Tibial nerve (tissue), 4 donors: ENCODE results near the gene SEMA3B. TPM values are rescaled to one million over a fixed set of nuclear protein-coding genes. Genes with fewer than 3 reads are reported as not detected.
A peak's percentile ranks its signal among the peaks of the same experiment; 100 is the strongest.
"Not testable (repeated sequence)": the region's sequence is repeated elsewhere in the genome, so short reads cannot be mapped to it uniquely, and the experiment has no call there.

ENCODE experiments used
- DNase-seq, 2 donors: peaks; one replicate each; pipeline ENCODE4 v3.0.0-alpha.2; 2019; ENCODE audit warnings: low spot score in 2 of 2
- H3K27ac ChIP-seq, 4 donors: fragments of 200-600 bp; sonication (generic) in 3 of 4; one replicate each; pipeline ENCODE4 v1.5.1; 2017 to 2019; ENCODE audit warnings: mild to moderate bottlenecking in 1 of 4
- H3K27me3 ChIP-seq, 2 donors: fragments of 200-600 bp; sonication (generic) in 1 of 2; one replicate each; pipeline versions ENCODE4 v1.5.1 to v1.6.0; 2017 to 2019
- H3K36me3 ChIP-seq, 3 donors: fragments of 200-600 bp; sonication (generic); one replicate each; pipeline ENCODE4 v1.5.1; 2018 to 2019
- H3K4me1 ChIP-seq, 4 donors: fragments of 200-600 bp; sonication (generic) in 3 of 4; one replicate each; pipeline ENCODE4 v1.5.1; 2017 to 2019
- H3K4me3 ChIP-seq, 4 donors: fragments of 200-600 bp; sonication (generic) in 3 of 4; one replicate each; pipeline ENCODE4 v1.5.1; 2017 to 2019; ENCODE audit warnings: mild to moderate bottlenecking in 1 of 4, moderate library complexity in 1 of 4
- H3K9me3 ChIP-seq, 4 donors: fragments of 200-600 bp; sonication (generic) in 3 of 4; one replicate each; pipeline ENCODE4 v1.5.1; 2017 to 2019
- EP300 ChIP-seq, 2 donors: sonication (generic); formaldehyde crosslinking; IDR thresholded peaks; one replicate each; pipeline ENCODE4 v1.6.1; 2017; ENCODE audit warnings: antibody characterized with exemption in 2 of 2, mild to moderate bottlenecking in 1 of 2
- POLR2A ChIP-seq, 2 donors: fragments of 450-650 bp; IDR thresholded peaks; one replicate each; pipeline ENCODE4 v1.6.1; 2017; ENCODE audit warnings: antibody characterized with exemption in 2 of 2, mild to moderate bottlenecking in 2 of 2, moderate library complexity in 2 of 2
- WGBS, 2 donors: methylation state at CpG; one replicate each; pipeline ENCODE4 v1.1.5; 2018; 5-methylcytosine and 5-hydroxymethylcytosine counted together
- total RNA-seq, 4 donors: library from RNA; depleted of rRNA; stranded (reverse); fragments of >200 nt; gene quantifications; one replicate each; pipeline ENCODE4 v1.1.0, GENCODE V29; 2016
- TF ChIP-seq, protein P1 (sequence below), 5 experiments: fragments of 200-600 bp in 3 of 5; fragments of 450-650 bp in 2 of 5; sonication (generic) in 3 of 5; IDR thresholded peaks; one replicate each; pipeline ENCODE4 v1.5.1; 2016 to 2019; ENCODE audit warnings: antibody characterized with exemption in 5 of 5, mild to moderate bottlenecking in 3 of 5, moderate library complexity in 2 of 5

SEMA3B gene
- total RNA-seq, 4 donors from 2014 or later: 251 to 334 (median 261) TPM

DNA sequence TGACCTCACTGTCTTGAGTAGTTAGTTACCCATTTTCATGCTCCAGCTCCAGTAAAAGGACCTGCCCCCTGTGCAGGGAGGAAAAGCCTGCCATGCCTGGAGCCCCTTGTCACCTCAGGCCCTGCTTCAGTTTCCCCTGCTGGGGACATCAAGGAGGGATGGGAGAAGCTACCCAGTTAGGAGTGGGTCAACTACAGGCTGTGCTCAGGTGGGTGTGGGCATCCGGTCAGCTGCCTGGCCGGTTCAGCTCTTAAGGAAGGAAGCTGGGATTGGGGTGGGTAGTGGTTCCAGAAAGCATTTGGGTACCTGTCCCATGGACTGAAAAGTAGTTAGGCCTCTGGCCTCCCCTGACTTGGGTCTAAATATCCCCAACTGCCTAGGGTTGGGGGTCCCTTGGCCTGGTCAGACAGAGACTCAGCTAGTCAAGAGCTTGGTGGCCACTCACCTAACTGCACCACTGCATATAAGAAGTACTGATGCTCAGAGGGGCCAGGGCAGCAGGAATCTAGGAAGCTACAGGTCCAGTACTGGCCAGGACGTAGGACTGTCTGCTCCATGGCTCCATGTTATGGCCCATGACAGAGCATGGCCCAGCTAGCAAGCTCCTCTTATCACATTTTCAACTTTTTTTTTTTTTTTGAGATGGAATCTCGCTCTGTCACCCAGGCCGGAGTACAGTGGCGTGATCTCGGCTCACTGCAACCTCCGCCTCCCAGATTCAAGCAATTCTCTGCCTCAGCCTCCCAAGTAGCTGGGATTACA is 10.5 kb downstream of the SEMA3B start:
- no peak for DNase-seq
- Histone ChIP-seq H3K4me3 (no peak overlapping the region), H3K27me3 (peaks cover 0 to 15% of the 10 kb centered on the region in 2 donors), H3K27ac (peak overlapping the region in 3 of 4 donors; percentile 34 to 68 (median 66)), H3K4me1 (peaks cover 0 to 41% (median 19%) of the 10 kb centered on the region in 4 donors), H3K36me3 (peaks cover 0 to 19% (median 0%) of the 10 kb centered on the region in 3 donors), H3K9me3 (no peaks in the 10 kb centered on the region)
- TF ChIP-seq, protein P1, sequence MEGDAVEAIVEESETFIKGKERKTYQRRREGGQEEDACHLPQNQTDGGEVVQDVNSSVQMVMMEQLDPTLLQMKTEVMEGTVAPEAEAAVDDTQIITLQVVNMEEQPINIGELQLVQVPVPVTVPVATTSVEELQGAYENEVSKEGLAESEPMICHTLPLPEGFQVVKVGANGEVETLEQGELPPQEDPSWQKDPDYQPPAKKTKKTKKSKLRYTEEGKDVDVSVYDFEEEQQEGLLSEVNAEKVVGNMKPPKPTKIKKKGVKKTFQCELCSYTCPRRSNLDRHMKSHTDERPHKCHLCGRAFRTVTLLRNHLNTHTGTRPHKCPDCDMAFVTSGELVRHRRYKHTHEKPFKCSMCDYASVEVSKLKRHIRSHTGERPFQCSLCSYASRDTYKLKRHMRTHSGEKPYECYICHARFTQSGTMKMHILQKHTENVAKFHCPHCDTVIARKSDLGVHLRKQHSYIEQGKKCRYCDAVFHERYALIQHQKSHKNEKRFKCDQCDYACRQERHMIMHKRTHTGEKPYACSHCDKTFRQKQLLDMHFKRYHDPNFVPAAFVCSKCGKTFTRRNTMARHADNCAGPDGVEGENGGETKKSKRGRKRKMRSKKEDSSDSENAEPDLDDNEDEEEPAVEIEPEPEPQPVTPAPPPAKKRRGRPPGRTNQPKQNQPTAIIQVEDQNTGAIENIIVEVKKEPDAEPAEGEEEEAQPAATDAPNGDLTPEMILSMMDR (IDR thresholded peaks at IDR 0.05): no peak
- TF ChIP-seq POLR2A (IDR thresholded peaks at IDR 0.05) (no peak), EP300 (IDR thresholded peaks at IDR 0.05) (no peak)
- WGBS, 2 donors: 86 to 90% methylated on average over 7 to 8 of the region's 8 CpGs

DNA sequence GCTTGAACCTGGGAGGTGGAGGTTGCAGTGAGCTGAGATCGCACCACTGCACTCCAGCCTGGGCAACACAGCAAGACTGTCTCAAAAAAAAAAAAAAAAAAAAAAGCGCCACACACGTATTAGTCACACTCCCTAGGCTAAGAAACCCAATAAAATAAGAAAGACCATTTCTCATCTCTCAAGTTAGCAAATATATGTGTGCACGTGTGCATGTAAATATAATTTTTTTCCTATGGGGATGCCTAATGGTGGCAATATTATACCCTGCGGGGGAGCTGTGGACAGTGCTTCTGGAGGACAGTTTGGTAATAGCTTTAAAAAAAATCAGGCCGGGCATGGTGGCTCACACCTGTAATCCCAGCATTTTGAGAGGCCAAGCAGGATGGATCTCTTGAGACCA is 15.2 kb downstream of the SEMA3B start:
- not testable (repeated sequence) for DNase-seq, H3K9me3 ChIP-seq, H3K27me3 ChIP-seq, H3K4me1 ChIP-seq, H3K27ac ChIP-seq, H3K4me3 ChIP-seq
- WGBS, 2 donors: 80 to 81% methylated on average over 6 of the region's 6 CpGs
- peaks cover 0 to 32% (median 7%) of the 10 kb centered on the region in 3 donors for H3K36me3 ChIP-seq

DNA sequence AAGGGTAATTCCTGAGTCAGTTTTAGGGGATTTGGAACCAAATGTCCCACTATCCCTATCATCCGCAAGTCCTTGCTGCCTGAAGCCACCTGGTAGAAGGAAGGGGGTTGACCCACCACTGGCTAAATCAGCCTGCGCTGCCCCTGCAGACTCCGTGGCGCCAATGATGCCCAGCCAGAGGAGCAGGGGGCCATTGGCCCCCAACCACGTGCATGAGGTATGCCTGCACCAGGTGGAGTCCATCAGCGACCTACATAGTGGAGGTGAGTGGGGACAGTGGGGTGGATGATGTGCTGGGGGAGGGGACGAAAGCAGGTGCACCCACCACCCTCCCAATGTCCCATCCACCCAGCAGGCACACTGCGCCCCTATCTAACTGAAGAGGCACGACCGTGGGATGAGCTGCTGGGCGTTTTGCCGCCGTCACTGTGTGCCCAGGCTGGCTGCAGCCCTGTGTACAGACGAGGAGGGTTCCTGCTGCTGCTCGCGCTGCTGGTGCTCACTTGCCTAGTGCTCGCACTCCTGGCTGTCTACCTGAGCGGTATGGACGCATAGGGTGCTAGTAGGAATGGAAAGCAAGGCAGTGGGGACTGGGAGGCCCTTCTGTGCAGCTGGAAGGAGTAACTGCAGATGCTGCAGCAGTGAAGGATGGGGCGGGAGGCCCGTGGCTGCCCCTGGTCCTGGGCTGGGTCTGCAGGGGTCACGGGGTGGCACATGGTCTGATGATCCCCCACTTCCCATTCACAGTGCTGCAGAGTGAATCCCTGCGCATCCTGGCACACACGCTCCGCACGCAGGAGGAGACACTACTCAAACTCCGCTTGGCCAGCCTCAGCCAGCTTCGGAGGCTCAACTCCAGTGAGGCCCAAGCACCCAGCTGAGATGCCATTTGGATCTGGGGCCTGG is 17.6 kb downstream of the SEMA3B start:
- no peak for DNase-seq
- H3K4me1 ChIP-seq: peaks cover 0 to 15% (median 7%) of the 10 kb centered on the region in 4 donors
- 84 to 89% methylated on average over 28 of the region's 28 CpGs for WGBS, 2 donors
- TF ChIP-seq POLR2A (IDR thresholded peaks at IDR 0.05): no peak
- TF ChIP-seq, protein P1 (IDR thresholded peaks at IDR 0.05): no peak
- TF ChIP-seq EP300 (IDR thresholded peaks at IDR 0.05): no peak
- no peaks in the 10 kb centered on the region for H3K9me3 ChIP-seq
- H3K4me3 ChIP-seq: no peak overlapping the region
- H3K27me3 ChIP-seq: no peaks in the 10 kb centered on the region
- H3K27ac ChIP-seq: no peak overlapping the region
- peaks cover 0 to 46% (median 15%) of the 10 kb centered on the region in 3 donors for H3K36me3 ChIP-seq

DNA sequence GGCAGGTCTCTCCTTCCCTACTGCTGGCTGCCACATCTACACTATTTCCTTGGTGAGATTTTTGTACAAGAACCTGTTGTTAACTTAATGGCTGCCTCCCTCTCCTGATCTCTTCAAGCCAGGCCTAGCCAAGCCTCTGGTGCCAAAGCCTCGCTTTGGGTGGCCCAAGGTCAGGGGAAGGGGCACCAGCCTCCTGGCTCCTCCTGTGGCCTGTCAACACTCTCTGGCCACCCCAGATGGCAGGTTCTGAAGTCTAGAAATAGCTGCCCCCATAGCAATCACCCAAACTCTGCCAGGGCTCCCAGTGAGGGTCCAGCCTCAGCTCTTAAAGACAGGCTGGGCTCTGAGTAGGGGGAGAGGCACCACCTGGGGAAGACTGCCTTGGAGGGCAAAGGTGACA is 18.3 kb downstream of the SEMA3B start:
- H3K4me1 ChIP-seq: peaks cover 0 to 19% (median 7%) of the 10 kb centered on the region in 4 donors
- H3K9me3 ChIP-seq: no peaks in the 10 kb centered on the region
- TF ChIP-seq, protein P1 (IDR thresholded peaks at IDR 0.05): no peak
- TF ChIP-seq POLR2A (IDR thresholded peaks at IDR 0.05): no peak
- TF ChIP-seq EP300 (IDR thresholded peaks at IDR 0.05): no peak
- H3K27ac ChIP-seq: no peak overlapping the region
- DNase-seq: no peak
- no peaks in the 10 kb centered on the region for H3K27me3 ChIP-seq
- no peak overlapping the region for H3K4me3 ChIP-seq
- 79 to 80% methylated on average over 1 of the region's 1 CpG for WGBS, 2 donors
- H3K36me3 ChIP-seq: peaks cover 0 to 46% (median 15%) of the 10 kb centered on the region in 3 donors

DNA sequence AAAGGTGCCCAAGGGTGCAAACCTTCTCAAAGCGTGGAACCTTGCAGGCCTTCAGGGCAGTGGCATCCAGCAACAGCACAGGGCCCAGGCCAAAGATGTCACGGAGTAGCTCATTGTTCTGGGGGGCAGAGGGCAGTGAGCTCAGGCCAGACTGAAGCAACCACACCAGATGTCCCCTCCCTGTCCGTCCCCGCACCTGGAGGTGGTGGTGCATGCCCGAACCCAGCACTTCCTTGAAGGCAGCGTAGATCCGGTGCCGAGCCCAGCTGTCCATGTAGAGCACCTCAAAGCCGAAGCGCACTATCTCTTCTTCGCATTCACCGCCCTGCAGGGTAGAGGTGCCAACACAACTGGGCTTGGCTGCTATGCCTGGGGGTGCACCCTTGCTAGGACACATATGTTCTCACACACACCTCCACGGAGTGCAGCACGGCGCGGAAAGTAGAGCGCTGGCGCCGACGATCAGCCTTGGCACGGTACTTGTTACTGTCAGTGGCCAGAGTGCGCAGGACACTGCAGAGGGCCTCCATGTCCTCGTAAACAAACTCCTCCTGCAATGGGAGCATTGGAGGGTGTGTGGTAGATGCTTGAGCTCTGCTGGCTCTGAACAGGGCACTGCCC is 19.6 kb downstream of the SEMA3B start:
- Histone ChIP-seq H3K4me3 (no peak overlapping the region), H3K4me1 (peaks cover 0 to 29% (median 14%) of the 10 kb centered on the region in 4 donors), H3K36me3 (peaks cover 0 to 46% (median 15%) of the 10 kb centered on the region in 3 donors), H3K27me3 (no peaks in the 10 kb centered on the region), H3K27ac (no peak overlapping the region), H3K9me3 (no peaks in the 10 kb centered on the region)
- TF ChIP-seq EP300 (IDR thresholded peaks at IDR 0.05): no peak
- TF ChIP-seq, protein P1 (IDR thresholded peaks at IDR 0.05): no peak
- no peak for TF ChIP-seq POLR2A (IDR thresholded peaks at IDR 0.05)
- 92 to 94% methylated on average over 23 of the region's 23 CpGs for WGBS, 2 donors
- no peak for DNase-seq
